Large intestine (tissue), 3 donors: ENCODE measurements around the gene GNG12. TPM values are rescaled to one million over a fixed set of nuclear protein-coding genes. Genes with fewer than 3 reads are reported as not detected.

Source experiments
- DNase-seq, 2 donors: peaks; one replicate each; pipeline versions ENCODE4 v3.0.0 to v3.0.0-alpha.2; 2013
- H3K27ac ChIP-seq: one replicate; pipeline ENCODE4 v1.5.1; 2013; ENCODE audit warnings: low read length
- H3K27me3 ChIP-seq: 2 replicates; pipeline ENCODE4 v1.6.1; 2013; ENCODE audit warnings: low read length; ENCODE audit not compliant: control insufficient read depth, insufficient read depth
- H3K36me3 ChIP-seq: 2 replicates; pipeline ENCODE4 v1.6.1; 2013; ENCODE audit warnings: low read length; ENCODE audit not compliant: control insufficient read depth, insufficient read depth
- H3K4me1 ChIP-seq: one replicate; pipeline ENCODE4 v1.6.1; 2013; ENCODE audit warnings: low read length; ENCODE audit not compliant: control insufficient read depth, insufficient read depth
- H3K4me3 ChIP-seq: one replicate; pipeline ENCODE4 v1.5.1; 2013; ENCODE audit warnings: low read length
- H3K9me3 ChIP-seq: one replicate; pipeline ENCODE4 v1.6.1; 2013; ENCODE audit warnings: mild to moderate bottlenecking, low read depth, low read length, moderate library complexity; ENCODE audit not compliant: control insufficient read depth
- WGBS: methylation state at CpG from one replicate; pipeline ENCODE4 v1.1.5; 2013; ENCODE audit warnings: low lambda C conversion rate; ENCODE audit not compliant: insufficient coverage; 5-methylcytosine and 5-hydroxymethylcytosine counted together
- polyA plus RNA-seq: library from polyadenylated mRNA; unstranded; fragments of 120-200 nt; gene quantifications from one replicate; pipeline ENCODE4 v1.2.1, GENCODE V29; 2013

GNG12 gene
- polyA plus RNA-seq, 1 donor: 120 TPM

GRCh38 chr1:67696708-67697107 is 136.6 kb downstream of the GNG12 start:
- Histone ChIP-seq H3K4me1 (peaks cover 8% of the 10 kb centered on the region), H3K4me3 (no peak overlapping the region), H3K27me3 (no peaks in the 10 kb centered on the region), H3K27ac (no peak overlapping the region), H3K36me3 (peaks cover 4% of the 10 kb centered on the region), H3K9me3 (no peaks in the 10 kb centered on the region)
- DNase-seq: no peak
- no CpG with 5 or more reads among the region's 3 CpGs for WGBS

DNA sequence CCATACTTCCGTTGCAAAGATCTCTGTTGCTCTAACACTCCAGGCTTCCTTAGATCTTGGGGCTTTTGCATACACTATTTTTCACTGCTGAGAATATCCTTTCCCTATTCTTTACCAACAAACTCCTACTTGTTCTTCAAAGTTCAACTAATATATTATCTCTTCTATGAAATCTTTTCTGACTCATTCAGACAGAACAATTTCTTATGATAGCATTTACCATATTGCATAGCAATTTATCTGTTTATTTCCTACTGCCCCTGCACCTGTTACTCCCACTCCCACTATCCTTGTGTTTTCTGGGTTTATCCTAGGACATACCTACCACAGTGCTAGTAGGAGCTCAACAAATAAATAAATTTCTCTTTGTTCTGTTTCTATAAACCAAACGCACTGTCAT is 137.3 kb downstream of the GNG12 start:
- H3K9me3 ChIP-seq: no peaks in the 10 kb centered on the region
- H3K27ac ChIP-seq: no peak overlapping the region
- no peaks in the 10 kb centered on the region for H3K36me3 ChIP-seq
- peaks cover 4% of the 10 kb centered on the region for H3K4me1 ChIP-seq
- H3K27me3 ChIP-seq: no peaks in the 10 kb centered on the region
- DNase-seq: no peak
- no peak overlapping the region for H3K4me3 ChIP-seq
- WGBS: 93% methylated on average over 2 of the region's 2 CpGs

GRCh38 chr1:67691712-67692111 is 141.6 kb downstream of the GNG12 start:
- Histone ChIP-seq H3K9me3 (no peaks in the 10 kb centered on the region), H3K4me3 (no peak overlapping the region), H3K4me1 (peaks cover 24% of the 10 kb centered on the region), H3K27ac (no peak overlapping the region), H3K36me3 (peaks cover 20% of the 10 kb centered on the region), H3K27me3 (no peaks in the 10 kb centered on the region)
- no peak for DNase-seq

- WGBS: 82% methylated on average over 2 of the region's 2 CpGs
- Histone ChIP-seq H3K27ac (no peak overlapping the region), H3K4me3 (no peak overlapping the region)
Measured at GRCh38 chr1:67690411-67690810, 142.9 kb downstream of the GNG12 start.

GRCh38 chr1:67690018-67690363 is 143.3 kb downstream of the GNG12 start:
- Histone ChIP-seq H3K4me3 (no peak overlapping the region), H3K9me3 (peaks cover 3% of the 10 kb centered on the region), H3K27ac (peak overlapping the region; percentile 100), H3K36me3 (peaks cover 20% of the 10 kb centered on the region), H3K27me3 (no peaks in the 10 kb centered on the region), H3K4me1 (peaks cover 24% of the 10 kb centered on the region)
- DNase-seq: no peak

More at GRCh38 chr1:67690411-67690810, 142.9 kb downstream of the GNG12 start:
- H3K9me3 ChIP-seq: peaks cover 3% of the 10 kb centered on the region
- peaks cover 24% of the 10 kb centered on the region for H3K4me1 ChIP-seq
- peaks cover 20% of the 10 kb centered on the region for H3K36me3 ChIP-seq
- no peak for DNase-seq
- no peaks in the 10 kb centered on the region for H3K27me3 ChIP-seq

DNA sequence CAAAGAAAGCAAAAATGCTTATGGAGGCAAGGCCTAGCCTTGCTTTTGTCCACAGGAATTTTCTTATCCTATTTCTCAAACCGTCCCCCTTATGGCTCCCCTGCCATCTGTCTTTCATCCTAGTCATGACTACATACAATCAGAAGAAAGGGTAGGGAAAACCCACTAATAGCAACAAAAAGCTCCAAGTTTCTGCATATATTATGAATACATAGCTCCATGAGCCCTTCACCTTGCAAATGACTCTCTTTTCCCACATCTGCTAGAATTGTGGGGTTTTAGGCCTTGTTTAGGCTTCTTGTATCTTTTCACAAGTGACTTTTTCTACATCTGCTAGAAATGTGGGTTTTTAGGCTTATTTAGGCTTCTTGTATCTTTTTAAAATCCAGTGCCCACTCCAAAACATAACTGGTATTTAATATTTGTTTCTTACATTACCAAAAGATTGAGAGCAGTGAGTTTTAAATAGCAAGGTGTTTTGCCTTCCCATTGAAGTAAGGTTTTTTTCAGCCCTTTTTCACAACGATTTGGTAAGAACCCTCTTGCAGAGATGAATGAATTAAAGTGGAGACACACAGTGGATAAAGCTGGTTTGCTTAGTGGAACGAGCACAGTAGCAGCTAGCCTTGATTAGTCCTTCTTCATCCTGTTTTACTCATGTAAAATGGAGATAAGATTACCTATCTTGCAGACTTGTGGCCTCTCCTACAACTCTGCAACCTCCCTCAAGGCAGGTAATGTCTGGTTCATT is 143.8 kb downstream of the GNG12 start:
- no peak for DNase-seq
- peak overlapping the region; percentile 100 for H3K27ac ChIP-seq

GRCh38 chr1:67688526-67689219 is 144.6 kb downstream of the GNG12 start:
- peaks cover 31% of the 10 kb centered on the region for H3K4me1 ChIP-seq
- no peak overlapping the region for H3K4me3 ChIP-seq
- H3K9me3 ChIP-seq: peaks cover 3% of the 10 kb centered on the region
- peak overlapping the region; percentile 100 for H3K27ac ChIP-seq
- H3K27me3 ChIP-seq: no peaks in the 10 kb centered on the region
- WGBS: 0% methylated on average over 1 of the region's 3 CpGs
- peak in 1 of 2 donors; percentile 61 for DNase-seq
- peaks cover 20% of the 10 kb centered on the region for H3K36me3 ChIP-seq

More for the DNA sequence above, 143.8 kb downstream of the GNG12 start:
- Histone ChIP-seq H3K27me3 (no peaks in the 10 kb centered on the region), H3K36me3 (peaks cover 20% of the 10 kb centered on the region), H3K4me3 (no peak overlapping the region), H3K9me3 (peaks cover 3% of the 10 kb centered on the region), H3K4me1 (peaks cover 26% of the 10 kb centered on the region)
- WGBS: no CpG with 5 or more reads among the region's 3 CpGs

- H3K36me3 ChIP-seq: peaks cover 20% of the 10 kb centered on the region
- H3K4me3 ChIP-seq: peak overlapping the region; percentile 98
- 63% methylated on average over 2 of the region's 4 CpGs for WGBS
- no peak for DNase-seq
- peaks cover 38% of the 10 kb centered on the region for H3K4me1 ChIP-seq
- peak overlapping the region; percentile 100 for H3K27ac ChIP-seq
- H3K9me3 ChIP-seq: peaks cover 3% of the 10 kb centered on the region
- no peaks in the 10 kb centered on the region for H3K27me3 ChIP-seq
Measured at GRCh38 chr1:67687649-67688048, 145.6 kb downstream of the GNG12 start.

DNA sequence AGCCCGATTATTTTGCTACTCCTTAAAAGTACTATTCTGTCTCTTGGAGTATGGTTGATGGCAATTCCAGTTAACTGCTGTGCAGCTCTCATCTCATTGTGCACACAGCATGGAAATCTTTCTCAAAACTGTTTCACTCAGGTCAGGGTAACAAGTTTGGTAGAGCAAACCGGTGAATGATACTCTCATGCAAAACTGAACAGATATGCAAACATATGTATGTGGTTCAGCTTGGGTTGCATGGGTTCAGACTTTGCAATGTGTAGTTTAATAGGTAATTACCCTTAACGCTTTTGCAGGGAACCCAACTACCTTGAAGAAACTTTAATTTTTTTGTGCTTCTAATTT is 146.1 kb downstream of the GNG12 start:
- Histone ChIP-seq H3K27ac (peak overlapping the region; percentile 100), H3K4me1 (peaks cover 38% of the 10 kb centered on the region), H3K27me3 (no peaks in the 10 kb centered on the region), H3K36me3 (peaks cover 20% of the 10 kb centered on the region), H3K9me3 (peaks cover 3% of the 10 kb centered on the region), H3K4me3 (peak overlapping the region; percentile 98)
- no CpG with 5 or more reads among the region's 3 CpGs for WGBS
- DNase-seq: peak in 1 of 2 donors; percentile 32

GRCh38 chr1:67686267-67687197 is 146.7 kb downstream of the GNG12 start:
- peaks cover 38% of the 10 kb centered on the region for H3K4me1 ChIP-seq
- H3K36me3 ChIP-seq: peaks cover 20% of the 10 kb centered on the region
- H3K9me3 ChIP-seq: peaks cover 3% of the 10 kb centered on the region
- no CpG with 5 or more reads among the region's 43 CpGs for WGBS
- H3K27ac ChIP-seq: peak overlapping the region; percentile 100
- H3K4me3 ChIP-seq: peak overlapping the region; percentile 98
- DNase-seq: peak; percentile 96 to 97
- no peaks in the 10 kb centered on the region for H3K27me3 ChIP-seq
